Hepatocyte (in vitro differentiated cells): ENCODE data around the gene MRPL55.

Source experiments
- CTCF ChIP-seq: fragments of 200-600 bp; sonication (generic); IDR thresholded peaks from 2 replicates; pipeline ENCODE4 v1.5.1; 2016; ENCODE audit warnings: antibody characterized with exemption, mild to moderate bottlenecking; ENCODE audit not compliant: poor library complexity
- EZH2 ChIP-seq: fragments of 200-600 bp; sonication (generic); IDR thresholded peaks from 2 replicates; pipeline ENCODE4 v1.6.1; 2016; ENCODE audit warnings: antibody characterized with exemption, mild to moderate bottlenecking, borderline replicate concordance

GRCh38 chr1:228110556-228110955, 1.5 kb upstream of the MRPL55 start:
- no peak for TF ChIP-seq CTCF
- TF ChIP-seq EZH2 = no peak
